Measurements from ENCODE around the gene HCST.
"Not testable (repeated sequence)": the region's sequence is repeated elsewhere in the genome, so short reads cannot be mapped to it uniquely, and the experiment has no call there.

The HCST gene

GRCh38 chr19:35879770-35880317, 22.5 kb upstream of the HCST start:
- peak; percentile 94 for DNase-seq (ENCODE audit: low spot score)

- peak; percentile 90 for DNase-seq (ENCODE audit: low spot score)
Observed at GRCh38 chr19:35882114-35882832, 20.1 kb upstream of the HCST start.

GRCh38 chr19:35883882-35884281, 18.4 kb upstream of the HCST start:
- DNase-seq (ENCODE audit: low spot score) = no peak

- DNase-seq (ENCODE audit: low spot score) = no peak
Observed at GRCh38 chr19:35885225-35885738, 17.0 kb upstream of the HCST start.

- no peak for DNase-seq (ENCODE audit: low spot score)
Observed at GRCh38 chr19:35885904-35886303, 16.4 kb upstream of the HCST start.

GRCh38 chr19:35887197-35887596, 15.1 kb upstream of the HCST start:
- DNase-seq (ENCODE audit: low spot score) = no peak

- DNase-seq (ENCODE audit: low spot score) = no peak
Observed at GRCh38 chr19:35888398-35888797, 13.9 kb upstream of the HCST start.

- DNase-seq (ENCODE audit: low spot score) = no peak
Observed at GRCh38 chr19:35889370-35890112, 12.8 kb upstream of the HCST start.

GRCh38 chr19:35890113-35890650, 12.1 kb upstream of the HCST start:
- no peak for DNase-seq (ENCODE audit: low spot score)

GRCh38 chr19:35891819-35892218, 10.5 kb upstream of the HCST start:
- DNase-seq (ENCODE audit: low spot score) = not testable (repeated sequence)

- no peak for DNase-seq (ENCODE audit: low spot score)
Observed at GRCh38 chr19:35894342-35894741, 8.0 kb upstream of the HCST start.

GRCh38 chr19:35895911-35896642, 6.3 kb upstream of the HCST start:
- no peak for DNase-seq (ENCODE audit: low spot score)

GRCh38 chr19:35896643-35897040, 5.7 kb upstream of the HCST start:
- no peak for DNase-seq (ENCODE audit: low spot score)

GRCh38 chr19:35897706-35898451, 4.5 kb upstream of the HCST start:
- no peak for DNase-seq (ENCODE audit: low spot score)

- DNase-seq (ENCODE audit: low spot score) = no peak
Observed at GRCh38 chr19:35898499-35898809, 3.9 kb upstream of the HCST start.

- DNase-seq (ENCODE audit: low spot score) = peak; percentile 88
Observed at GRCh38 chr19:35899547-35900214, 2.6 kb upstream of the HCST start.

GRCh38 chr19:35901055-35901644, 1.2 kb upstream of the HCST start:
- peak; percentile 47 for DNase-seq (ENCODE audit: low spot score)

- DNase-seq (ENCODE audit: low spot score) = no peak
Observed at GRCh38 chr19:35902870-35903475, 644 bp downstream of the HCST start.

GRCh38 chr19:35903550-35904179, 1.3 kb downstream of the HCST start:
- peak; percentile 91 for DNase-seq (ENCODE audit: low spot score)
